Neutrophil (primary cell): ENCODE measurements around the gene CTSO.

ENCODE experiments used
- H3K27ac ChIP-seq: fragments of 200-600 bp; sonication (generic); 2 replicates; pipeline ENCODE4 v1.5.1; 2016; ENCODE audit warnings: mild to moderate bottlenecking, moderate library complexity
- H3K27me3 ChIP-seq: fragments of 200-600 bp; sonication (generic); 2 replicates; pipeline ENCODE4 v1.6.0; 2016; ENCODE audit warnings: mild to moderate bottlenecking
- H3K36me3 ChIP-seq: fragments of 200-600 bp; sonication (generic); 2 replicates; pipeline ENCODE4 v1.5.1; 2017
- H3K4me1 ChIP-seq, 2 experiments: fragments of 200-600 bp in 1 of 2; sonication (generic) in 1 of 2; 1 replicate in 1 of 2; 2 replicates in 1 of 2; pipeline versions ENCODE4 v1.5.1 to v1.6.1; 2013 to 2016; ENCODE audit warnings: low read depth in 1 of 2, low read length in 1 of 2, mild to moderate bottlenecking in 1 of 2, moderate library complexity in 1 of 2; ENCODE audit not compliant: control insufficient read depth in 1 of 2, insufficient read depth in 1 of 2
- H3K4me3 ChIP-seq, 2 experiments: fragments of 200-600 bp in 1 of 2; sonication (generic) in 1 of 2; 1 replicate in 1 of 2; 2 replicates in 1 of 2; pipeline ENCODE4 v1.5.1; 2013 to 2016; ENCODE audit warnings: low read depth in 1 of 2, low read length in 1 of 2, mild to moderate bottlenecking in 1 of 2, moderate library complexity in 1 of 2
- H3K9me3 ChIP-seq: fragments of 200-600 bp; sonication (generic); 2 replicates; pipeline ENCODE4 v1.5.1; 2016
- CTCF ChIP-seq: fragments of 200-600 bp; sonication (generic); IDR thresholded peaks from 2 replicates; pipeline ENCODE4 v1.5.1; 2016; ENCODE audit warnings: antibody characterized with exemption

Gene CTSO

DNA sequence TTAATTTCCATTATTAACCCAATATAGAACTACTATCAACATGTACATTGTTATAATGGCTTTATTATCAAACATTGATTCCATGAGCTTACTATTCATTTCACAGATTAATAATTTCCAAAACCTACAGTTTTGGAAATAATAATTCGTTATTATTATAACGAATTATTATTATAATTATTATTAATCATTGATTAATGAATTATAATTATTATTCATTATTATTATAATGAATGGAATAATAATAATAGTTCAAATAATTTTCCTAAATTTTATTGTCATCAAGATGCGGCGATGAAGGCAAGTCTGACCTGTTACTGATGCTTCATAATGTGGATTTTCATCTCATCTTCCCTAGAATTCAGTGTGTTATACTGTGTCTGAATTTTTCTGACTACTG, 22.0 kb downstream of the CTSO start:
- H3K36me3 ChIP-seq = no peaks in the 10 kb centered on the region
- no peak for TF ChIP-seq CTCF
- H3K4me3 ChIP-seq = no peak overlapping the region
- H3K9me3 ChIP-seq = no peaks in the 10 kb centered on the region
- H3K27me3 ChIP-seq = no peaks in the 10 kb centered on the region
- no peaks in the 10 kb centered on the region for H3K4me1 ChIP-seq
- no peak overlapping the region for H3K27ac ChIP-seq

- Histone ChIP-seq H3K4me1 (no peaks in the 10 kb centered on the region), H3K36me3 (no peaks in the 10 kb centered on the region), H3K4me3 (no peak overlapping the region), H3K27me3 (no peaks in the 10 kb centered on the region), H3K27ac (no peak overlapping the region), H3K9me3 (no peaks in the 10 kb centered on the region)
- no peak for TF ChIP-seq CTCF
Observed at GRCh38 chr4:155930330-155930729, 23.3 kb downstream of the CTSO start.

DNA sequence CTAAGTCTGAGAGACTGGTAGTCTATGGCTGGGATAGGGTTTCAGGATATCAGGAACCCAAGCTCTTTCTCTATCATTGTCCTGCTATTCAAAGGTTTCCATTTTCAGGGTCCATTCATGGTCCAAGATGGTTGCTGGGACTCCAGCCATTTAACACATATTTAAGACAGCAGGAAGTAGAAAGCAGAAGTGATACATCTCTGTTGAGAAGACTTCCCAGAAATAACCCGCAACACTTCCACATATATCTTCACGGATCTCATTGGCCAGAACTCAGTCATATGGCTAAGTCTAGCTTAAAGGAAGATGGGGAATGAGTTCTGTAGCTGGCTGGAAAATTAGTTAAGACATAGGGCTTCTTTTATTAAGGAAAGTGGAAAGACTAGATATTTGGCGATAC, 23.8 kb downstream of the CTSO start:
- Histone ChIP-seq H3K4me3 (no peak overlapping the region), H3K27ac (no peak overlapping the region), H3K27me3 (no peaks in the 10 kb centered on the region), H3K9me3 (no peaks in the 10 kb centered on the region), H3K4me1 (no peaks in the 10 kb centered on the region), H3K36me3 (no peaks in the 10 kb centered on the region)
- no peak for TF ChIP-seq CTCF

DNA sequence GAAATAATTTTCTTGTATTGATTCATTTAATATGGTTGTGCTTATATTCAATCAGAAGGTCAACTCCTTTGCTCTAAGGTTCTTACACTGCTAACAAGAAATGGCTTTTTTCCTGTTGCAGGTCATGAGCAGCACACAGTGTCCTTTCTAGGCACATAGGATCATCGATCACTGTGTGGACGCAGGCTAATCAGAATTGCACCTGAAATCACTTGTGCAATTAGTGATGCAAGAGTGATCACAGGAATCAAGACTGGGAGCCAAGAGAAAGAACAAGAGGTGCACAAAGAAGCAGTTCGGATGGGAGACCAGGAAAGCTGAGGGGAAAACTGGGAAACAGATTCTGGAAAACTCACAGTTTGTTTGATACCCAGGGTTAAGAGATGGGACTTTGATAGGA, 29.0 kb downstream of the CTSO start:
- H3K4me1 ChIP-seq = no peaks in the 10 kb centered on the region
- H3K27ac ChIP-seq = no peak overlapping the region
- no peaks in the 10 kb centered on the region for H3K9me3 ChIP-seq
- H3K4me3 ChIP-seq = no peak overlapping the region
- no peaks in the 10 kb centered on the region for H3K27me3 ChIP-seq
- no peaks in the 10 kb centered on the region for H3K36me3 ChIP-seq
- TF ChIP-seq CTCF = no peak

- Histone ChIP-seq H3K4me1 (no peaks in the 10 kb centered on the region), H3K4me3 (no peak overlapping the region), H3K27me3 (no peaks in the 10 kb centered on the region), H3K27ac (no peak overlapping the region), H3K9me3 (no peaks in the 10 kb centered on the region), H3K36me3 (no peaks in the 10 kb centered on the region)
- TF ChIP-seq CTCF = no peak
Observed at GRCh38 chr4:155921597-155921996, 32.1 kb downstream of the CTSO start.

DNA sequence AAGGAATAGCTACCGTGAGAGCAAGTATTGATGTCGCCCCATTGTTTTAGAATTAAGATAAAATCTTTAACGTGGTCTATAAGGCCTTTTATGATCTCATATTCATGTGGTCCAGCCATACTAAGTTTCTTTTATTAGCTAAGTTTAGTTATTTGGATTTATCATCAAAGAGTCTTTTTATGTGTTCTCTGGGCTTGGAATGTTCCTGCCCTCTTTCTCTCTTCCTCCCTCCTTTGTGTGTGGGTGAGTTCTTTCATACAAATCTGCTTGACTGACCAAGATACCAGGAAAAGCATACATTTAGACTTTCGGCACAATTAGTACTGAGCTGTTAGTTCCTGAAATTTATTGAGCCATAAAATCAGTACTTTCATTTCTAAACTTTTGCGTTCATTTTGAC, 38.9 kb downstream of the CTSO start:
- Histone ChIP-seq H3K4me3 (no peak overlapping the region), H3K27ac (no peak overlapping the region), H3K27me3 (no peaks in the 10 kb centered on the region), H3K9me3 (no peaks in the 10 kb centered on the region), H3K4me1 (no peaks in the 10 kb centered on the region), H3K36me3 (no peaks in the 10 kb centered on the region)
- TF ChIP-seq CTCF = no peak
